ENCODE data around the gene LRGUK. TPM values are rescaled to one million over a fixed set of nuclear protein-coding genes. Genes with fewer than 3 reads are reported as not detected.

The LRGUK gene
- total and polyA plus RNA-seq, 2 of the 4 experiments (the other 2 are of a cell fraction), result 0.07 TPM; not detected in 1

DNA sequence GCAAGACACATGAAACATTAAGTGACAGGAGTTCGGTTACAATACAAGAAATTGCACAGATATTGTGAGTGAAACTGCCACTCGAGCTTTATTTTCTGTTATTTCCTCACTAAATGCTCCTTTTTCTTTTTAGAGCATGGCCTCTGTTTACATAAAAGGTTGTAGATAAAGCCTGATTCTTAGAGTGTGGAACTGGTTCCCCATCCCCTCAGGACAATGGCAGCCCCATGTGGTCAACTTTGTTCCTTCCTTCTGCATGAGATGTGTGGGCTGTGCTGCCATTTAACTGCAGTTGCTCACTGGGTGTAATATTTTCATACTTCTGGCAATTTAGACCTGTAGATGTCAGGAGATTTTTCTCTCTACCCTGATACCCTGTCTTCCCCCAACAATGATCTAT is 70.2 kb downstream of the LRGUK start:
- Histone ChIP-seq H3K9ac (ENCODE audit: low read depth, low read length) (no peak overlapping the region), H3K79me1 (ENCODE audit: low read depth in 1 of 2, low read length in 2 of 2) (no peaks in the 10 kb centered on the region), H3K4me1 (ENCODE audit: control insufficient read depth, insufficient read depth, low read length) (no peaks in the 10 kb centered on the region), H2BK120ac (ENCODE audit: low read depth, low read length) (no peak overlapping the region), H3K4me3 (ENCODE audit: insufficient read depth, low read depth, low read length) (no peak overlapping the region), H2BK5ac (ENCODE audit: low read depth, low read length, poor library complexity, severe bottlenecking) (no peak overlapping the region), H3K4me2 (ENCODE audit: low read depth, low read length) (no peak overlapping the region), H2AK5ac (ENCODE audit: low read depth, low read length) (no peak overlapping the region), H3K14ac (replicated peaks; ENCODE audit: low read depth, low read length) (no peak overlapping the region), H4K5ac (ENCODE audit: low read depth, low read length) (no peak overlapping the region), H3K9me1 (ENCODE audit: insufficient read depth, low read length) (no peaks in the 10 kb centered on the region), H4K20me1 (ENCODE audit: insufficient read depth, low read length) (no peaks in the 10 kb centered on the region), H2BK20ac (ENCODE audit: low read depth, low read length) (no peak overlapping the region), H3K56ac (ENCODE audit: extremely low read depth, insufficient read depth, low read length) (no peak overlapping the region), H3K23ac (ENCODE audit: low read depth, low read length) (no peak overlapping the region), H3K9me3 (ENCODE audit: control insufficient read depth, insufficient read depth, low read length) (no peaks in the 10 kb centered on the region), H3K4ac (ENCODE audit: low read depth, low read length) (no peak overlapping the region), H3K27me3 (ENCODE audit: control insufficient read depth, insufficient read depth, low read length) (no peaks in the 10 kb centered on the region), H2BK15ac (ENCODE audit: low read depth, low read length) (no peak overlapping the region), H3K36me3 (ENCODE audit: control insufficient read depth, insufficient read depth, low read length) (no peaks in the 10 kb centered on the region), H3K18ac (ENCODE audit: low read depth, low read length) (no peak overlapping the region), H3K27ac (ENCODE audit: insufficient read depth, low read length) (no peak overlapping the region), H4K91ac (ENCODE audit: insufficient read depth, low read depth, low read length) (no peak overlapping the region), H2AFZ (replicated peaks; ENCODE audit: low read length, poor library complexity) (no peak overlapping the region), H4K8ac (ENCODE audit: low read depth in 2 of 2, low read length in 2 of 2) (no peak overlapping the region), H2AK9ac (replicated peaks; ENCODE audit: low read depth, low read length, poor library complexity) (no peak overlapping the region)
- in situ Hi-C loops (cut with MboI; ENCODE audit: low sequenced_read_pairs), result no loop called here
- no TSS peak for BruUV-seq (replicated peaks)
- no peak for ATAC-seq (ENCODE audit: low read depth)
- intact Hi-C loops (cut with micrococcal nuclease), result no loop called here
- ChIA-PET POLR2A (ENCODE audit: unreplicated experiment) (no interaction called here), CTCF (no interaction called here)
- dilution Hi-C loops (cut with HindIII; ENCODE audit: low sequenced_read_pairs, unreplicated experiment), result no loop called here
- no CpG with 5 or more reads among the region's 2 CpGs for WGBS, 2 experiments (ENCODE audit: extremely low coverage in 2 of 2, insufficient read length in 1 of 2)
- DNase-seq, result no peak
- TF ChIP-seq CEBPB (IDR thresholded peaks at IDR 0.05; ENCODE audit: low read depth, low read length) (no peak), POLR2A (IDR thresholded peaks at IDR 0.05; ENCODE audit: low read depth, low read length) (no peak), RFX5 (IDR thresholded peaks at IDR 0.05; ENCODE audit: low read depth, low read length) (no peak), NFE2L2 (IDR thresholded peaks at IDR 0.05; ENCODE audit: low read depth, low read length) (no peak), BHLHE40 (IDR thresholded peaks at IDR 0.05; ENCODE audit: low read depth, low read length) (no peak), CHD1 (IDR thresholded peaks at IDR 0.05; ENCODE audit: low read depth, low read length) (no peak)
- TF ChIP-seq, protein P1, sequence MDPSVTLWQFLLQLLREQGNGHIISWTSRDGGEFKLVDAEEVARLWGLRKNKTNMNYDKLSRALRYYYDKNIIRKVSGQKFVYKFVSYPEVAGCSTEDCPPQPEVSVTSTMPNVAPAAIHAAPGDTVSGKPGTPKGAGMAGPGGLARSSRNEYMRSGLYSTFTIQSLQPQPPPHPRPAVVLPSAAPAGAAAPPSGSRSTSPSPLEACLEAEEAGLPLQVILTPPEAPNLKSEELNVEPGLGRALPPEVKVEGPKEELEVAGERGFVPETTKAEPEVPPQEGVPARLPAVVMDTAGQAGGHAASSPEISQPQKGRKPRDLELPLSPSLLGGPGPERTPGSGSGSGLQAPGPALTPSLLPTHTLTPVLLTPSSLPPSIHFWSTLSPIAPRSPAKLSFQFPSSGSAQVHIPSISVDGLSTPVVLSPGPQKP (IDR thresholded peaks at IDR 0.05; ENCODE audit: borderline replicate concordance, low read depth, low read length), result no peak
